Vagina (tissue), 2 donors: ENCODE results near the gene DCST2. TPM values are rescaled to one million over a fixed set of nuclear protein-coding genes. Genes with fewer than 3 reads are reported as not detected.
A peak's percentile ranks its signal among the peaks of the same experiment; 100 is the strongest.

Experiments
- DNase-seq, 2 donors: peaks; one replicate each; pipeline ENCODE4 v3.0.0-alpha.2; 2017; ENCODE audit errors: extremely low spot score in 2 of 2
- H3K27ac ChIP-seq: fragments of 200-600 bp; sonication (generic); one replicate; pipeline ENCODE4 v1.5.1; 2019
- H3K27me3 ChIP-seq: fragments of 200-600 bp; sonication (generic); one replicate; pipeline ENCODE4 v1.5.1; 2019
- H3K36me3 ChIP-seq, 2 donors: fragments of 200-600 bp; sonication (generic); one replicate each; pipeline ENCODE4 v1.5.1; 2017 to 2019
- H3K4me1 ChIP-seq: fragments of 200-600 bp; sonication (generic); one replicate; pipeline ENCODE4 v1.5.1; 2019
- H3K4me3 ChIP-seq, 2 donors: fragments of 200-600 bp; sonication (generic); 1 replicate in 1 of 2; 2 replicates in 1 of 2; pipeline ENCODE4 v1.5.1; 2016 to 2019
- H3K9me3 ChIP-seq: fragments of 200-600 bp; sonication (generic); one replicate; pipeline ENCODE4 v1.5.1; 2019
- CTCF ChIP-seq, 3 experiments: fragments of 450-650 bp in 2 of 3; fragments of 200-600 bp in 1 of 3; sonication (generic) in 1 of 3; IDR thresholded peaks; one replicate each; pipeline ENCODE4 v1.5.1; 2017 to 2019; ENCODE audit warnings: antibody characterized with exemption in 3 of 3, mild to moderate bottlenecking in 2 of 3, moderate library complexity in 2 of 3
- POLR2A ChIP-seq, 2 donors: fragments of 450-650 bp; IDR thresholded peaks; one replicate each; pipeline ENCODE4 v1.6.1; 2017; ENCODE audit warnings: antibody characterized with exemption in 2 of 2, mild to moderate bottlenecking in 2 of 2, moderate library complexity in 2 of 2
- POLR2AphosphoS5 ChIP-seq, 2 donors: sonication (generic); formaldehyde crosslinking; IDR thresholded peaks; one replicate each; pipeline ENCODE4 v1.9.0; 2017; ENCODE audit warnings: antibody characterized with exemption in 2 of 2, mild to moderate bottlenecking in 2 of 2, low read depth in 1 of 2; ENCODE audit not compliant: insufficient read depth in 1 of 2
- intact Hi-C: fragments of 100-400 bp; cut with DNase I; formaldehyde crosslinking; loops from one replicate; pipeline ENCODE4 v1.15.1; 2023
- total RNA-seq: library from RNA; depleted of rRNA; stranded (reverse); fragments of >200 nt; gene quantifications from one replicate; pipeline ENCODE4 v1.2.3, GENCODE V29; 2016

The DCST2 gene
- total RNA-seq, 1 donor from 2014 or later = 7.9 TPM

DNA sequence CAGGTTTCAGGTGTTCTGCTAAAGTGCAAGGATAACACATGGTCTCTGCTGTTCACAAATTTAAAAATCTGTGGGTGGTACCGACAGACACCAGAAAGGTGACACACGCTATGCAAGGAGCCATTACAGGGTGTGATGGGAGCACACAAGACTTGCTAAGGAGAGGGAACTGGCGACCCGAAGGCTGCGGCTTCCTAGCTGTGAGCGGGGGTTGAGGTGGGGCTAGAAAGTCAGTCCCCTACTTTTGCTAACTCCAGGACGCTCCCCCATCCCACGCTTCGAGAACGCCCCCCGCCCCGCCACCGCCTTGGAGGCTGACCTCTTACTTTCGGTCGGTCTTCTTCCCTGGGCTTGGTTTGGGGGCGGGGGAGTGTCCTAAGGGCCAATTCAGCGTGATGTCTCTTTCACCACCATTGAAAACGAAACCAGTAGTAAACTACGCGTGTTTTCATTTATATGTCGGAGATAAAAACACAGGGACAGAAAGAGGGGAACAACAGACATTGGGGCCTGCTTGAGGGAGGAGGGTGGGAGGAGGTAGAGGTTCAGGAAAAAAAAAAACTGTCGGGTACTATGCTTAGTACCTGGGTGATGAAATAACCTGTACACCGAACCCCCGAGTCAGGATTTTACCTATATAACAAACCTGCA is 58.0 kb downstream of the DCST2 start:
- intact Hi-C loops = no loop called here

DNA sequence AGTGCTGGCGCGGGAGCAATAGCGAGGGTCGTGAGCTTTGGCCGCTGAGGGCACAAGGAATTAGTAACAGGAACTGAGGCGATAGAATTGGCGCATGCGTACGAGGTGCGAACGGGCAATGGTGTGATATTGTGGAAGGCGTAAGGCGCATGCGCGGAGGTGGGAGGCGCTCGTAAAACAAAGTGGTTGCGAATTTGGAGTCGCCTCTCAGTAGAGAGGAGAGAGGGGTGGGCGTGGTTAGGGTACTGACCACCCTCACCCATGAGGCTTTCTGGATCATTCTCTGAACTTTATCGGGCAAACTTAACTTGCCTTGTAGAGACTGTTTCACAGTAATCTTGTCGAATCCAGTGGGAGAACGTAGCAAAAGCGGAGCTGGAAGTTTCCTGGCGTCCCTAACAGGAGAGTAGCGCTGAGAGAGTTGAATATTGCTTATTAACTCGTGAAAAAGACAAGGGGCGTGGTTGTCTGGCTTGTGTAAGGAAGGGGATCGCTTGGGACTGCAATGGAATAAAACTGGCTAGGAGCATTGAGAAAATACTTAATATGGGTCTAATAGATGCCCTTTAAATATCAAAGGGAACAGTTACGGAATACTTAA is 58.7 kb downstream of the DCST2 start:
- no peaks in the 10 kb centered on the region for H3K27me3 ChIP-seq
- DNase-seq = no peak
- no peaks in the 10 kb centered on the region for H3K9me3 ChIP-seq
- H3K27ac ChIP-seq = peak overlapping the region; percentile 99
- peak overlapping the region; percentile 66 to 72 for H3K4me3 ChIP-seq
- no peaks in the 10 kb centered on the region for H3K36me3 ChIP-seq
- TF ChIP-seq CTCF (IDR thresholded peaks at IDR 0.05) (no peak), POLR2A (IDR thresholded peaks at IDR 0.05) (peak in 1 of 2 donors; percentile 74), POLR2AphosphoS5 (IDR thresholded peaks at IDR 0.05; ENCODE audit: insufficient read depth in 1 of 2, low read depth in 1 of 2) (peak; percentile 75 to 87)
- intact Hi-C loops = no loop called here
- peaks cover 35% of the 10 kb centered on the region for H3K4me1 ChIP-seq

More for the DNA sequence above, 58.0 kb downstream of the DCST2 start:
- H3K27ac ChIP-seq = peak overlapping the region; percentile 99
- peak overlapping the region; percentile 66 to 72 for H3K4me3 ChIP-seq
- H3K4me1 ChIP-seq = peaks cover 29% of the 10 kb centered on the region
- no peaks in the 10 kb centered on the region for H3K9me3 ChIP-seq
- no peaks in the 10 kb centered on the region for H3K27me3 ChIP-seq
- no peak for DNase-seq
- TF ChIP-seq POLR2A (IDR thresholded peaks at IDR 0.05) (no peak), POLR2AphosphoS5 (IDR thresholded peaks at IDR 0.05; ENCODE audit: insufficient read depth in 1 of 2, low read depth in 1 of 2) (no peak), CTCF (IDR thresholded peaks at IDR 0.05) (no peak)
- no peaks in the 10 kb centered on the region for H3K36me3 ChIP-seq

DNA sequence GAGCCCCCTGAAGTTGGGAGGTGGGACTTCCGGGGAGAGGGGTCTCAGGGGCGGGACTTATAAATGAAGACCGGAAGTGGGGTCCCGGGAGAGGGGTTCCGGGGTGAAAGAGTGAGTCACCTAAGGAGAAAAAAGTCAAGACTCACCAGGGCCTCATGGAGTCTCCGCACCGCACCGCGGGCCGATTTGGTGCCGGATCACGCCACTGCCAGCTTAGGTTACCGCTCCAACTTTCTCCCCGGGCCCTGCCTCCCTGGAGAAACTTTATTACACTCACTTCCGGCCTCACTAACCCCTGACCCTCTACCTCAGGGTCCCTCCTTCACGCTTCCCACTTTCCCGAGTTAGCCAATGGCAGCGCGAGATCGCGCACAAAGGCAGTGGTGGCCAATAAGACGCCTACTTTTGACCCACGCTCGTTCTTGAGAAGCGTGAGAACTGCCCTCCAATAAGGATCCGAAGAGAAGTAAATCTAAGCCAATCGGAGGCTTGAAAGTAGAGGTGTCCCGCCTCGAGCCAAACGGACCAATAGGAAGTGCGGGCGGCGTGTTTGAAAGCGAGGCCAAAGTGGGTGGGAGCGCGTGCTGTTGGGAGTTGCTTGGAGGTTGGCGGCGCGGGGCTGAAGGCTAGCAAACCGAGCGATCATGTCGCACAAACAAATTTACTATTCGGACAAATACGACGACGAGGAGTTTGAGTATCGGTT is 59.3 kb downstream of the DCST2 start, which contains the start of gene CKS1B:
Gene CKS1B, plus strand, starts transcription at position 580 of the 706 bp plus-strand sequence. Its CDS starts 65 bp downstream, at position 645.
- DNase-seq = peak in 1 of 2 donors; percentile 100
- no peaks in the 10 kb centered on the region for H3K27me3 ChIP-seq
- peak within 1 kb of the TSS; percentile 66 to 72 for H3K4me3 ChIP-seq
- peak in 1 of 2 donors; percentile 97 for TF ChIP-seq POLR2AphosphoS5 (IDR thresholded peaks at IDR 0.05; ENCODE audit: insufficient read depth in 1 of 2, low read depth in 1 of 2)
- TF ChIP-seq CTCF (IDR thresholded peaks at IDR 0.05) = no peak
- peak in 1 of 2 donors; percentile 56 for TF ChIP-seq POLR2A (IDR thresholded peaks at IDR 0.05)
- peaks cover 41% of the 10 kb centered on the region for H3K4me1 ChIP-seq
- no peaks in the 10 kb centered on the region for H3K36me3 ChIP-seq
- peak within 1 kb of the TSS; percentile 99 for H3K27ac ChIP-seq
- intact Hi-C loops = no loop called here
- no peaks in the 10 kb centered on the region for H3K9me3 ChIP-seq

- intact Hi-C loops = no loop called here
- DNase-seq = peak in 1 of 2 donors; percentile 99
- no peaks in the 10 kb centered on the region for H3K36me3 ChIP-seq
- H3K4me1 ChIP-seq = peaks cover 49% of the 10 kb centered on the region
- H3K4me3 ChIP-seq = peak overlapping the region; percentile 66 to 72
- TF ChIP-seq POLR2A (IDR thresholded peaks at IDR 0.05) (peak; percentile 14 to 56), CTCF (IDR thresholded peaks at IDR 0.05) (peak in 1 of 3 experiments; percentile 8), POLR2AphosphoS5 (IDR thresholded peaks at IDR 0.05; ENCODE audit: insufficient read depth in 1 of 2, low read depth in 1 of 2) (peak in 1 of 2 donors; percentile 56)
- no peaks in the 10 kb centered on the region for H3K27me3 ChIP-seq
- no peaks in the 10 kb centered on the region for H3K9me3 ChIP-seq
- H3K27ac ChIP-seq = peak overlapping the region; percentile 99
Observed at GRCh38 chr1:154973344-154974101, 60.1 kb downstream of the DCST2 start.
